Stomach smooth muscle (tissue), 2 donors: ENCODE measurements around the gene COL16A1.

Experiments used
- H3K27ac ChIP-seq: one replicate; pipeline ENCODE4 v1.7.0; 2013; ENCODE audit warnings: mild to moderate bottlenecking, low read length, inconsistent platforms
- H3K27me3 ChIP-seq, 2 donors: one replicate each; pipeline ENCODE4 v1.7.0; 2013; ENCODE audit warnings: low read length in 2 of 2; ENCODE audit not compliant: insufficient read depth in 2 of 2, control insufficient read depth in 1 of 2
- H3K36me3 ChIP-seq, 2 donors: one replicate each; pipeline ENCODE4 v1.7.0; 2013; ENCODE audit warnings: low read length in 2 of 2; ENCODE audit not compliant: control insufficient read depth in 2 of 2, insufficient read depth in 2 of 2
- H3K4me1 ChIP-seq: one replicate; pipeline ENCODE4 v1.7.0; 2013; ENCODE audit warnings: low read length; ENCODE audit not compliant: control insufficient read depth, insufficient read depth
- H3K4me3 ChIP-seq, 2 donors: one replicate each; pipeline ENCODE4 v1.7.0; 2013; ENCODE audit warnings: low read length in 2 of 2
- H3K9ac ChIP-seq, 2 donors: one replicate each; pipeline ENCODE4 v1.7.0; 2013; ENCODE audit warnings: low read length in 2 of 2, mild to moderate bottlenecking in 1 of 2
- H3K9me3 ChIP-seq, 2 donors: one replicate each; pipeline ENCODE4 v1.7.0; 2013; ENCODE audit warnings: low read length in 2 of 2; ENCODE audit not compliant: control insufficient read depth in 2 of 2
- donor health status: healthy.
- donor health status: Pancreatic carcinoma.

Gene COL16A1

DNA sequence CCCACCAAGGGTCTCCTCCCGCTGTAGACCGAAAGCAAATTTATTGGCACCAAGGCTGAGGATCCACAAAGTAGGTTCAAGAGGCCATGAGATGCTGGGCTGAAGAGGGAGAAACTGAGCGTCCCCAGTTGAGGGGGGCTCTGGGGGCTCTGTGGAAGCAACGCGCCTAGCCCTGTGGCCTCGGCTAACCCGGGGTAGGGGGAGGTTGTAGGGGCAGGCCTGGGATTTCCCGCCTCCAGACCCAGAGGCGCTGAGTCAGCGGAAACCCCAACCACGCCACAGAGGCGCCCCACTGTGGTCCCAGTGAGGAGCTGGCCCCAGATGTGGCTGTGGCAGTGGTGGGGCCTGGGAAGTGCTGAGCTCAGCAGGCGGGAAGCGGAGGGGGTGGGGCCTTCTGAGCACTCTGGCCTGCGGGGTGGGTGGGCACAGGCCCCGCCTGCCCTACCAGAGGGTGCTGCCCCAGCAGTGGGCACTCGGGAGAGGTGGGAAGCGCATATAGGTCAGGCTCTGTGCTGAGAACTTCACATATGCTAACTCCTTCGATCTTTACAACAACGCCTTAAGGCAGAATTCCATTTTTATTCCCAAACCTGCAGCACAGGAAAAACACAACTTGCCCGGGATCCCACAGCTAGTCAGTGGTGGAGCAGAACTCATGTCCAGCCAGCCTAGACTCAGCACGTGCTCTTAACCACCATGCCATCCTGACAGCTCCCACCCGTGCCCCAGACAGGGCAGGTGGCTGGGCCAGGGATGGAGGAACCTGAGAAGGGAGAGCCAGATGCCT, 1.5 kb upstream of the COL16A1 start:
- Histone ChIP-seq H3K27me3 (no peaks in the 10 kb centered on the region), H3K9ac (peak overlapping the region in 1 of 2 donors; percentile 76), H3K27ac (peak overlapping the region; percentile 87), H3K4me1 (peaks cover 54% of the 10 kb centered on the region), H3K9me3 (no peaks in the 10 kb centered on the region), H3K36me3 (no peaks in the 10 kb centered on the region), H3K4me3 (peak overlapping the region; percentile 41 to 75)

GRCh38 chr1:31704271-31705079, 658 bp upstream of the COL16A1 start:
- peak overlapping the region; percentile 87 for H3K27ac ChIP-seq
- H3K4me1 ChIP-seq = peaks cover 62% of the 10 kb centered on the region
- no peaks in the 10 kb centered on the region for H3K27me3 ChIP-seq
- peak overlapping the region; percentile 13 to 76 for H3K9ac ChIP-seq
- peak overlapping the region; percentile 63 to 75 for H3K4me3 ChIP-seq
- no peaks in the 10 kb centered on the region for H3K9me3 ChIP-seq
- H3K36me3 ChIP-seq = peaks cover 0 to 2% of the 10 kb centered on the region in 2 donors

GRCh38 chr1:31702836-31703404, 897 bp downstream of the COL16A1 start:
- H3K9ac ChIP-seq = peak overlapping the region; percentile 21 to 72
- H3K27ac ChIP-seq = peak overlapping the region; percentile 87
- no peaks in the 10 kb centered on the region for H3K9me3 ChIP-seq
- H3K36me3 ChIP-seq = peaks cover 6 to 11% of the 10 kb centered on the region in 2 donors
- H3K4me1 ChIP-seq = peaks cover 71% of the 10 kb centered on the region
- no peaks in the 10 kb centered on the region for H3K27me3 ChIP-seq
- H3K4me3 ChIP-seq = peak overlapping the region; percentile 63 to 75

- Histone ChIP-seq H3K27me3 (no peaks in the 10 kb centered on the region), H3K9me3 (no peaks in the 10 kb centered on the region), H3K27ac (peak overlapping the region; percentile 87), H3K4me1 (peaks cover 77% of the 10 kb centered on the region), H3K4me3 (peak overlapping the region; percentile 3 to 75), H3K36me3 (peaks cover 15% of the 10 kb centered on the region in 2 donors), H3K9ac (peak overlapping the region; percentile 34 to 58)
Measured at GRCh38 chr1:31701091-31701736, 2.6 kb downstream of the COL16A1 start.

DNA sequence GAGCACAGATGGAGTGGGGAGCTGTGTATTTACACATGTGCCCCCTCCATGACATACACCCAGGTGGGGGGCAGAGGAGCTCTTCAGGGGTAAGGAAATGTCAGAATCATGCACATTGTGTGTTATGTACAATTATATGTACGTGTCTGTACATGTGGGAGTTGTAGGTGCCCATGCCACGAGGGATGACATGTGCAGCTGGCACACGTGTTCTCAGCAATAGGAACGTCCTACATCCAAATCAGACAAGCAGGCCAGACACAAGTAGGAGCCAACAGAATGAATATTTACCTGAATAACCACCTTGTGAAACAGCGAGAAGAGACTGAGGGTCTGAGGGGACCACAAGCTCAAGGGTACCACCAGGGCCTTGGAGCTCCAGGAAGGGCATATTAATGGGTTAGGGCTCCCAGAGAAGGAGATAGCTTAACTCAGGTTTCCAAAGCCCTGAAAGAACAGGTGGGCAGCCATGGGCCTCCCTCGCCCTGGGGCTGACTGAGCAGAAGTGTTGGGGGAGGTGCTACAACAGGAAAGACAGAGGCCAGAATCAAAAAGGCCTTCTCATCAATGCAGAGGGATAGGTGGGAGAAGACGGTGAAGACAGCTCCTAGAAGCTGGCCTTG, 3.2 kb downstream of the COL16A1 start:
- Histone ChIP-seq H3K27me3 (no peaks in the 10 kb centered on the region), H3K9ac (peak overlapping the region in 1 of 2 donors; percentile 58), H3K27ac (peak overlapping the region; percentile 87), H3K4me3 (peak overlapping the region in 1 of 2 donors; percentile 75), H3K36me3 (peaks cover 15 to 16% of the 10 kb centered on the region in 2 donors), H3K9me3 (no peaks in the 10 kb centered on the region), H3K4me1 (peaks cover 77% of the 10 kb centered on the region)

DNA sequence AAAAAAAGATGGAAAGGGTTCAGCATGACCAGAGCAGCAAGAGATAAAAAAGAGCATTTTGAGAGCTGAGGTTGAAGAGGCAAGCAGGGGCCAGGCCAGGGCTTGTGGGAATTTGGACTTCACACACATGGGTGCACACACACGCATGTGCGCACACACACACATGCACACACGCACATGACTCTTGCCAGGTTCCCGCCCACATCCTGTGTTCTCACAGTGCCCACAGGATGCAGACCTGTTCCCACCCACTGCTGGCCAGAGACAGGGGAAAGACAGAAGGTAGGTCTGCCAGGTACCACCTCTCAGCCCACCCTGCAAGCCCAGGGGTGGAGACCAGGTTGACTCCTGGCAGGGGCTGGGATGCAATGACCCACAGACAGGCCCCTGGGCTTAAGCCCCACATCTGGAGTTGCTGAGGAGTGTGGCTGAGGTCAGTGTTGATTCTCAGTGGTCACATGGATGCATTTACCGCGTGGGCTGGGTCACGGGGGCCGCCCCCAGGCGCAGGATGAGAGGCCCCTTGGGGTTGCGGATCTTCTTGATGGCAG, 4.4 kb downstream of the COL16A1 start:
- no peaks in the 10 kb centered on the region for H3K27me3 ChIP-seq
- peak overlapping the region; percentile 87 for H3K27ac ChIP-seq
- H3K4me3 ChIP-seq = no peak overlapping the region
- peaks cover 21 to 23% of the 10 kb centered on the region in 2 donors for H3K36me3 ChIP-seq
- H3K4me1 ChIP-seq = peaks cover 67% of the 10 kb centered on the region
- H3K9ac ChIP-seq = no peak overlapping the region
- H3K9me3 ChIP-seq = no peaks in the 10 kb centered on the region

DNA sequence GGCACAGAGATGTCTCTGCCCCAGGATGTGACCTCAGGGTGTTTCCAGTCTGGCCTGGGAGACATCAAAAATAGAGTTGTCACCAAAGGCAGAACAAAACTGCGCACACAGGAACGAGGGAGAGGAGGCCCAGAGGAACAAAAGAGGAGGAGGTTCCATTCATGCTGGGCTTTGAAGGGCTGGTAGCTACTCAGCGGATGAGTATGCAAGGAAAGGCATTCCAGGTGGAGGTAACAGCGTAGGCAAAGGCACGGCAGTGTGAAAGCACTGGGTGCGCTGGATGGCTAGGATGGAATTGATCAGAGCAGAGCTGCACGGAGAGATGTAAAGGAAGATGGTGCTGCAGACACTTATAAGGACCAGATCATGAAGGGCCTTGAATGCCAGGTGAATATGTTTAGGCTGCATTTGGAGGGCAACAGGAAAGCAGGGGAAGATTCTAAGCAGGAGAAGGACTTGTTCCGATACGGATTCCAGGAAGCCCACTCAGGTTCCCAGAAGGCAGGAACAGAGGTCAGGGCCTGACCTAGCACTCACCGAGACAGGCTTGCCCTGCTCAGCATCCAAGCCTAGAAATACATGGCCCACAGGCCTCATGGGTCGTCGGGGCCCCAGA, 6.3 kb downstream of the COL16A1 start:
- Histone ChIP-seq H3K9ac (no peak overlapping the region), H3K27ac (no peak overlapping the region)

DNA sequence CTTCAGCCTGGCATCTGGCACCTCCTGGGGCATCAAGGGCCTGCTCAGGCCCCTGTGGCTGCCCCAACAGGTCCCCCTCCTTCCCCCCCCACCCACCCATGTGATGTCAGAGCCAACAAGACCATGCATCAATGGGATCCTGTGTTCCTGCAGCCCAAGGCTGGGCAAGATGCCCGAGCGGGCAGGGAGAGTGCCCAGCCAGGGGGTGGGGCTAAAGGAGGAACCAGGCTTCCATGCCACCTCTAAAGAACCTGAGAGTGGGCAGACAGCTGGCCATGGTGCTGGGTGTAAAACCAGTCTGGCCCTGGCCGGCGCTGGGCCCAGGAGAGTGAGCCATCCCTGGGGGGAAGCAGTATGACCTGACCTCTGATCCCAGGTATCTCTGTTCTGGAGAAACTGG, 7.6 kb downstream of the COL16A1 start:
- peaks cover 41% of the 10 kb centered on the region for H3K4me1 ChIP-seq
- H3K9me3 ChIP-seq = no peaks in the 10 kb centered on the region
- H3K27me3 ChIP-seq = no peaks in the 10 kb centered on the region
- H3K36me3 ChIP-seq = peaks cover 21 to 26% of the 10 kb centered on the region in 2 donors
- no peak overlapping the region for H3K4me3 ChIP-seq
- no peak overlapping the region for H3K27ac ChIP-seq
- no peak overlapping the region for H3K9ac ChIP-seq

More for the DNA sequence above, 6.3 kb downstream of the COL16A1 start:
- Histone ChIP-seq H3K36me3 (peaks cover 21 to 26% of the 10 kb centered on the region in 2 donors), H3K9me3 (no peaks in the 10 kb centered on the region), H3K4me1 (peaks cover 52% of the 10 kb centered on the region), H3K27me3 (no peaks in the 10 kb centered on the region), H3K4me3 (no peak overlapping the region)

GRCh38 chr1:31695327-31695726, 8.5 kb downstream of the COL16A1 start:
- Histone ChIP-seq H3K4me1 (peaks cover 32% of the 10 kb centered on the region), H3K27me3 (no peaks in the 10 kb centered on the region), H3K27ac (no peak overlapping the region), H3K36me3 (peaks cover 21 to 26% of the 10 kb centered on the region in 2 donors), H3K9me3 (no peaks in the 10 kb centered on the region), H3K9ac (no peak overlapping the region), H3K4me3 (no peak overlapping the region)
